ENCODE measurements around the gene SMIM38.
"Not testable (repeated sequence)": the region's sequence is repeated elsewhere in the genome, so short reads cannot be mapped to it uniquely, and the experiment has no call there.

SMIM38 gene

DNA sequence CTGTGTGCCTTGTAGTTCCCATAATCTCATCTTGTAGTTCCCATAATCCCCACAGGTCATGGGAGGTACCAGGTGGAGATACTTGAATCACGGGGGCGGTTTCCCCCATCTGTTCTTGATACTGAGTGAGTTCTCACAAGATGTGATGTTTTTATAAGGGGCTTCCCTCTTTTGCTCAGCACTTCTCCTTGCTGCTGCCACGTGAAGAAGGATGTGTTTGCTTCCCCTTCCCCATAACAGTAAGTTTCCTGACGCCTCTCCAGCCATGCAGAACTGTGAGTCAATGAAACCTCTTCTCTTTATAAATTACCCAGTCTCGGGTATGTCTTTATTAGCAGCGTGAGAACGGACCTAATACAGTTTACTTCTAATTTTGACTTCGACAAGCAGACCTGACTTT is 14.0 kb upstream of the SMIM38 start:
- no peak for DNase-seq

GRCh38 chr11:69142895-69143294 is 12.8 kb upstream of the SMIM38 start:
- no peak for DNase-seq

DNA sequence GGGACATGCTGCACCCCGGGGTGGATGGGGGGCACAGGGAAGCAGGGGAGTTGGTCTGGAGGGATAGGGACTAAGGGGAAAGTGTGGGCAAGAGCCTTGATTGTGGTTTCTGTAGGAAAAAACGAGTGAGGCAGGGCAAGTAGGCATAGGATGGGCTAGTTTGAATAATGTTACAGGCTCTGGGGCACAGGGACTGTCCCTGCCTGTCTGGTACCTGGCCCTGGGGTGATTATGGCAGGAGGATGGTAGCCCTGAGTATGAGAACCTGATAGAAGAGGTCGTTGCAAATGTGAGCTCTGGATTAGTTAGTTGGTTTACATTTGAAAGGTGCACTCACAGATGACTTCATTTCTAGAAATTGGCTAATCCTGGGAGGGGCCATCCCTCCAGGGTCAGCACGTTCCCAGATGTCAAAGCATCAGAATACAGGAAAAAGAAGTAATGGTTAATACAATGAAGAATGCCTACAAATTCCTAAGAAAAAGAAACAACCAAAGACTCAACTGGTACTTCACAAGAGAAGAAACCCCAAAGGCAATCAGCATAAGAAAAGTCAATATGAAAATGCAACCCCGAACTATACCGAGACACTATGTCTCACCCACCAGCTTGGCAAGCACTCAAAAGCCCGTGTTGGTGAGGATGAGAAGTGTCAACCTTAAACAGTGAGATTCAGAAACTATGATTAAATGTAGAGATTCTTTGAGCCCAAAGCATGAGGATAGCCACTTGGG is 11.3 kb upstream of the SMIM38 start:
- DNase-seq, result no peak

GRCh38 chr11:69145050-69145380 is 10.7 kb upstream of the SMIM38 start:
- DNase-seq, result no peak

DNA sequence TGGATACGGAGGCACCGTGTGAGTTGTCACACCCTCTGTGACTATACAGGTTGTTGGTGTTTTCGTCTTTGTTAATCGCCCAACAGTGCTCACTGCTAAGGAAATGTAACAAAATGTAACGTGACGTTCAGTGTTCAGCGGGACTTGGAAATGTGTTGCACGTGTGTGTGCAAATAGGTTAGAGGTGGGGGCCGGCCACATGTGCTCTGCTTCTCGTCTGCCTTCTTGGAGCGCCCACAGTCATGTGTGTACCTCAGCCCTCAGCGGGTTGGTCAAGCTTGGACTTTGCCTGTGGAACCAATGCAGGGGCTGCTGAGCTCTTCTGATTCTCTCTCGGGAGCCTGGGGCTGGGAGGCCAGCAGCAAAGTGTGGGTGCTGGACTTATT is 7.4 kb upstream of the SMIM38 start:
- no peak for DNase-seq

DNA sequence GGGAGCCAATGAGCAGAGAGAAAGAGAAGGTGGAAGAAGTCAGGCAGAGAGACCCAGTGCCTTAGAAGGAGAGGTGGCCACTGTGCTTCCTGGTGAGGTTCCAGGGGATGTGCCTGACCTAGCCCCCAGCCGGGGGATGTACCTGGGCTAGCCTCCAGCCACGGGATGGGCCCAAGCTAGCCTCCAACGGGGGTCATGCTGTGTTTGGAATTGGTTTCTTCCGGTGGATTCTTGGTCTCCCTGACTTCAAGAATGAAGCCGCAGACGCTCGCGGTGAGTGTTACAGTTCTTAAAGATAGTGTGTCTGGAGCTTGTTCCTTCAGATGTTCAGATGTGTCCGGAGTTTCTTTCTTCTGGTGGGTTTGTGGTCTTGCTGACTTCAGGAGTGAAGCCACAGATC is 6.9 kb upstream of the SMIM38 start:
- no peak for DNase-seq

GRCh38 chr11:69149338-69150045 is 6.2 kb upstream of the SMIM38 start:
- DNase-seq, result not testable (repeated sequence)

GRCh38 chr11:69150175-69150574 is 5.6 kb upstream of the SMIM38 start:
- DNase-seq, result no peak

DNA sequence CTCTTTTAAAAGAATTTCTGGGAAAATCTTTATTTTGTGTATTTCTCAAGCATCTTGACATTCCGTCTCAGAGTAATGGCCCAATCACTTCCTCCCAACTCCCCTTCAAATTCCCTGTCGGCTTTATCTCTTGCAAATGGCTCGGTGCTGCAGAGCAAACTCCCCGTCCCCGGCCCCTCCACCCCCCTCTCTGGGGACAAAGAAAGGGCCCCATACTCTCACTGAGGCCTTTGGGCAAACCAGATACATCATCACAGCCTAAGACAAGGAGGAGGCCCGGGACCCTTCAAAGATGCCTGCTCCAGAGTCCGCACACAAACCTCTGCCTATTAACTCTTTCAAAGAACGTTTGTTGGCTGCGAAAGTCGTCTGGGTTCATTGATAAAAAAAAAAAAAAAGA is 3.9 kb upstream of the SMIM38 start:
- DNase-seq, result no peak

DNA sequence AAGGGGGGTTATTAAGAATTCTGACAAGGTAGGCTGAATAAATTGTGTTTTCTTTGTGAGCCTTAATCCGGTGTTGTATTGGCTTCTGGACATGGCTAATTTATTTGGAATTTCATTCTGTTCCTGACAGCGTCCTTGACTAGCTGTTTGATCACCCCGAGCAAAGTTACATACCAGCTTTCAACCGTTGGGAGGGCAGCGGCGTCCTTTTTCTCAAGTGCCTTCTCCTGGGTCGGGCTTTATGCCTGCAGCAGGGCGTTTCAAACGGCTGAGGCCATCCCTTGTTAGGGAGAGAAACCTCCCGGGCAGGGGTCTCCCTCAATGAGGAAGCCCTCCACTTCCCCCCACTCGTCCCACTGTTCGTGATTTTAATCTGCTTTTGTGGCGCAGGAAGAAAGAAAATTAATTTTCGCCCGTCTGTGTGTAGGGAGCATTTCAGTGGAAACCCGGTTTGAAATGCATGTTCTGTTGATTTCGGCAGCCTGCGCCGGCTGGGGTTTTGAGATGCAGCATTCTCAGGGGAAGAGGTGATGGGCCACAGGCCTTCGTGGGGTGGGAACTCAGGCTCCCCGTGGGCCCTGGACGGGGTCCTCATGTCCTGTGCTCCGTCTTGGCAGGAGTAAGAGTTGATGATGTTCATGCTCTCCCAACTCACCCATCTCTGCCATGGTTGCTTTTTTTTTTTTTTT is 2.9 kb upstream of the SMIM38 start:
- no peak for DNase-seq

- no peak for DNase-seq
Observed at GRCh38 chr11:69153661-69154060, 2.1 kb upstream of the SMIM38 start.

DNA sequence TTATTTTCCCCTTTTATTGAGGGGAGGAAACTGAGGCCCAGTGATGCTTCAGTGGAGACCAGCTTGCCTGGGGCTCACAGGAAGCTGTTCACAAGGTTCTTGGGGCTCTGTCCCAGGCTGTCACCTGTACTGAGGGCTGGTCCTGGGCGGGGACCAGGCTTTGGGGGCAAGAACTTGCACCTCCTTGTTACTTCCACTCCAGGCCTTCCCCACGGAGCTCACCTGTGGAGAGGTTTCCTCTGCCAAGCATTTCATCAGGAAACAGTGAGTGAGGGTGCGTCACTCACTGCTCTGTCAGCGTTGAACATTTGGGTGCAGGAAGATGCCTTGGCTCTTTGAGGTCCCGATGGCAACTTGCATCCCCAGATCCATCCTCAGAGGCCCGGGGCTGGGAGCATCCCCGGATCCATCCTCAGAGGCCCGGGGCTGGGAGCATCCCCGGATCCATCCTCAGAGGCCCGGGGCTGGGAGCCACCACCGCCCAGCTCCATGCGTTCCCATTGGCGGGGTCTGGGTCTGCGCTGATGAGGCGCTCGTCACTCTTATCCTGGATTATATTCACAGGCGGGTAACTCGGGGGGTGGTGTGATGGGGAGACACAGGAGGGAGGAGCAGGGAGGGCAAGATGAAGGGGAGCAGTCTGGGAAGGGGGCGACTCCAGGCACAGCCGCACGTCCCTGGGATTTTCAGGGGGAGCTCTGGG is 1.4 kb upstream of the SMIM38 start:
- DNase-seq, result no peak

DNA sequence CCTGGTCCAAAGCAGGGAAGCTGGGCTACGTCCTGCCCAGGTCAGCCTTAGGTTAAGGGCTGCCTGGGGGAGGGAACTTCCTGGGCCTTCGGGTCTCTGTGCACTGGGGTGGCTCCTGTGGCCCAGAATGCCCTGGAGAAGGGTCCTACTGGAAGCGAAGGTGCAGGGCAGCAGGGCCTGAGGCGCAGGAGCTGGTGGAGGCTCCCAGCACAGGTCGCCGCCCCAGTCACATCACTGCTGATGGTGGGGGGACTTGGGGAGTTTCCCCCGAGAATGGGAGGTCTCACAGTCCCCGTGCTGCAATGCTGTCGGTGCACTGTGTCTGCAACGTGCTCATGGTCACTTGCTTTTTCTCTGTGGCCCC is 815 bp upstream of the SMIM38 start:
- no peak for DNase-seq

- DNase-seq, result no peak
Observed at GRCh38 chr11:69156235-69156639, 502 bp downstream of the SMIM38 start.

- peak; percentile 37 to 42 for DNase-seq
Observed at GRCh38 chr11:69156673-69157155, 979 bp downstream of the SMIM38 start.

DNA sequence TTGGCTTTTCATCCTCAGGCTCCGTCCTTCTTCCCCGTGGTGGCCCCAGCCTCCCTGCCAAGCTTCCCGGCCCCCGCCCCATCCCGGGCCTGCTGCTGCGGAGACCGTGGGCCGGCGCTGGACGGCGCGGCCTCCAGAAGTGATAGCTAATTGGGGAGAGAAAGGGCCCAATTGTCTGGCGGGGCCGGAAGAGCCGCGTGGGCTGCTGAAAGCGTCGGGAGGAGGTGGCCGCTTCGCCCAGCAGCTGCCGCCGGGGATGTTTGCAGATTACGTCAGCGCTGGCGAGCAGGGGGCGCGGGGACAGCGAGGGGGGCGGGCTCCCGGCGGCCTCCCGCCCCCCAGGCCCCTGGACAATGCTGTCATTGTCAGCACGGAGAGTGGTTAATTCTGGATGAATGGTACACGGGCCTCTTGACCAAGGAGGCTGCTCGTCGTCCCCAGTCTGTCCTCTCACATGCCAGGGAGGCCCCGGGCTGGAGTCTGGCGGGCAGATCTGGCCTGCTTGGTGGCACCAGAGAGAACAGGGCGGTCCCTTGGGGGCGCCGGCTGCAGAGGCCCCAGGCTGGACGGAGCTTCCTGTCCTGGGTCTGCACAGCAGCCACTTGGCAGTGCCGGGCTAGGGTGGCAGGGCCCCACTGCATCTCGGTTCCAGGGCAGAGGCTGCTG is 1.6 kb downstream of the SMIM38 start:
- DNase-seq, result peak; percentile 71 to 91

DNA sequence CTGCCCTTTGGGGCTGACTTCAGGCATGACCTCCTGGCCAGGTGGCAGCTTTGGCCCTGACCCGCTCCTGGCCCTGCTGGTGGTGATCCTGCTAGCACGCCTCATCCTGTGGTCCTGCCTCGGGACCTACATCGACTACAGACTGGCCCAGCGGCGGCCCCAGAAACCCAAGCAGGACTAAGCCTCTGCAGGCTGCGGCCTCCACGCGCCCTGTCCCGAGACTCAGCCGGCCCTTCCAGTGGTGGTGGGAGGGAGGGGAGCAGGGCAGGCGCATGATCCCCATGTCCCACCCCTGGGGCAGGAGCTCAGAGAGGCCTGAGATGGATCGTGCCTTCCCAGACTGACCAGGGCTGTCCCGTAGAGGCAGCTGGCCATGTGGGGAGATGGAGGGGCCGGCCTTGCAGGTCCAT is 2.1 kb downstream of the SMIM38 start:
- no peak for DNase-seq

DNA sequence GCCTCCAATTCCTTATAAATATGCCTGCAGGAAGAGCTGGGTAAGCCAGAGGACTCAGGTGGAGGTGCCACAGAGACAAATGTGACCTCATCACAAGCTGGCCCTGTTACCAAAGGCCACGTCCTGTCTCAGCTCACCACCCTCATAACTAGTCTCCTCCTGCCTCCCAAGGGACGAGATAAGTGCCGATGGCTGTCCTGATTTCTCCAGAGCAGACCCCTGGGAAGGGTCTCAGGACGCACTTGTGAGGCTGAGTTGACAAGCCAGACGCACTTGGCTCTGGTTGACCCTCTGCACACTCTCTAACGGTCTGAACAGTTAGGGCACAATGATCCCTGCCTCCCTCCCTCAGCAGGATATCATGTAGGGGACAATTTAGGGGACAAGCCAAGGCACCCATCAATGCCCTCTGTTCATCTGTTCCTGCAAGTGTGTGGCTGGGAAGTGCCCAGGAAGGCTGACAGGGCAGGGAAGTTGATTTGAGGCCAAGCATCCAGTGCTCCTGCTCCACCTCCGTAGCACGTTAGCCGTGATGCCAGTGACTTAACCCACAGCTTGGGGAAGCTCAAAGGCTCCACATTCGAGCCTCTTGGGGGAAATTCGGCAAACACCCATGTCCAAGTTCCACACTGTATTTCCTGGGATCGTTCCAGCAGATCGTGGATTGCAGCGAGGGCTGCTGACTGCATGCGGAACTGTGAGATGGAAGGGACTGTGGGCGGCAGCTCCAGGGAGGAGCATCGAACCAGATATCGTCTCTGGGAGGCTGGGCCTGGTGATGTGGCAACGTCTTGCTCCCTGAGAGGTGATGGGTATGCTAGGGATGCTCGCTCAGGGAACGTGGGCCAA is 2.8 kb downstream of the SMIM38 start:
- no peak for DNase-seq

DNA sequence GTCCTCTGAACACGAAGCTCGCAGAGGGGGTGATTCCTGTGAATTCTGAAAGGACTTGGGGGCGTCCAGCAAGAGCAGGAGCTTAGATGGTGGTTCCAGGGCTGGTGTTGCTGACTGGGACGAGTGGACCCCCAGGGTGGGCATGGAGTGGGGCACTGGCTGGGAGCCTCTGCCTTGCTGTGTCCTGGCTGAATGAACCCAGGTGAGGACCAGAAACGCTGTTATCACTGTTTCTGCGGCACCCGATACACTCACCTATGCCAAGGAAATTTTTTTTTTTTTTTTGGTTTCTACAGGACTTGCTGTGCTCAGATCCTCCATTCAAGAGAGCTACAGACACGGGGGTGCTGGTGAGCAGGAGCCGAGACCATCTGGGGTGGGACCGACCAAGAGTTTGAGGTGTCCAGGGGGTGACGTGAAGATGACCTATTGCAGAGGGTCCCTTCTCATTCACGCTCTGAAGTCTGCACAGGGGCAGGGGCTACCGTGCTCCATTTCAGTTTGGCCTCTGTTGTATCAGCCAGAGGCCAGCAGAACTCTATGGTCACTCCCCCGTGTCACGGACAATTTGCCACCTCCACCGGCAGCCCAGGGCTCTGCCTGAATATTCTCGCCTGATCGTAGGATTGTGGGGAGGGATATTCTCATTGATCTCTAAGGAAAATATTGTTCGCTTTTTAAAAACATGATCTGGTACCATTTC is 3.6 kb downstream of the SMIM38 start:
- no peak for DNase-seq

- no peak for DNase-seq
Observed at GRCh38 chr11:69160296-69161116, 4.8 kb downstream of the SMIM38 start.

- DNase-seq, result no peak
Observed at GRCh38 chr11:69161117-69161407, 5.3 kb downstream of the SMIM38 start.
